Measurements from ENCODE around the gene GMEB2. TPM values are rescaled to one million over a fixed set of nuclear protein-coding genes. Genes with fewer than 3 reads are reported as not detected.
"Not testable (repeated sequence)": the region's sequence is repeated elsewhere in the genome, so short reads cannot be mapped to it uniquely, and the experiment has no call there.

Gene GMEB2
- total RNA-seq, 1 donor: 10.8 TPM

- no peak for DNase-seq (ENCODE audit: low read depth)
- TF ChIP-seq, protein P1, sequence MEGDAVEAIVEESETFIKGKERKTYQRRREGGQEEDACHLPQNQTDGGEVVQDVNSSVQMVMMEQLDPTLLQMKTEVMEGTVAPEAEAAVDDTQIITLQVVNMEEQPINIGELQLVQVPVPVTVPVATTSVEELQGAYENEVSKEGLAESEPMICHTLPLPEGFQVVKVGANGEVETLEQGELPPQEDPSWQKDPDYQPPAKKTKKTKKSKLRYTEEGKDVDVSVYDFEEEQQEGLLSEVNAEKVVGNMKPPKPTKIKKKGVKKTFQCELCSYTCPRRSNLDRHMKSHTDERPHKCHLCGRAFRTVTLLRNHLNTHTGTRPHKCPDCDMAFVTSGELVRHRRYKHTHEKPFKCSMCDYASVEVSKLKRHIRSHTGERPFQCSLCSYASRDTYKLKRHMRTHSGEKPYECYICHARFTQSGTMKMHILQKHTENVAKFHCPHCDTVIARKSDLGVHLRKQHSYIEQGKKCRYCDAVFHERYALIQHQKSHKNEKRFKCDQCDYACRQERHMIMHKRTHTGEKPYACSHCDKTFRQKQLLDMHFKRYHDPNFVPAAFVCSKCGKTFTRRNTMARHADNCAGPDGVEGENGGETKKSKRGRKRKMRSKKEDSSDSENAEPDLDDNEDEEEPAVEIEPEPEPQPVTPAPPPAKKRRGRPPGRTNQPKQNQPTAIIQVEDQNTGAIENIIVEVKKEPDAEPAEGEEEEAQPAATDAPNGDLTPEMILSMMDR (IDR thresholded peaks at IDR 0.05; ENCODE audit: insufficient read depth, low read depth, low read length): no peak
- peak overlapping the region; percentile 66 for H3K4me3 ChIP-seq (ENCODE audit: low read depth, low read length)
Observed at GRCh38 chr20:63651942-63652191, 25.0 kb upstream of the GMEB2 start.

- not testable (repeated sequence) for DNase-seq (ENCODE audit: low read depth); H3K4me3 ChIP-seq (ENCODE audit: low read depth, low read length)
Observed at GRCh38 chr20:63650486-63650885, 23.6 kb upstream of the GMEB2 start.

DNA sequence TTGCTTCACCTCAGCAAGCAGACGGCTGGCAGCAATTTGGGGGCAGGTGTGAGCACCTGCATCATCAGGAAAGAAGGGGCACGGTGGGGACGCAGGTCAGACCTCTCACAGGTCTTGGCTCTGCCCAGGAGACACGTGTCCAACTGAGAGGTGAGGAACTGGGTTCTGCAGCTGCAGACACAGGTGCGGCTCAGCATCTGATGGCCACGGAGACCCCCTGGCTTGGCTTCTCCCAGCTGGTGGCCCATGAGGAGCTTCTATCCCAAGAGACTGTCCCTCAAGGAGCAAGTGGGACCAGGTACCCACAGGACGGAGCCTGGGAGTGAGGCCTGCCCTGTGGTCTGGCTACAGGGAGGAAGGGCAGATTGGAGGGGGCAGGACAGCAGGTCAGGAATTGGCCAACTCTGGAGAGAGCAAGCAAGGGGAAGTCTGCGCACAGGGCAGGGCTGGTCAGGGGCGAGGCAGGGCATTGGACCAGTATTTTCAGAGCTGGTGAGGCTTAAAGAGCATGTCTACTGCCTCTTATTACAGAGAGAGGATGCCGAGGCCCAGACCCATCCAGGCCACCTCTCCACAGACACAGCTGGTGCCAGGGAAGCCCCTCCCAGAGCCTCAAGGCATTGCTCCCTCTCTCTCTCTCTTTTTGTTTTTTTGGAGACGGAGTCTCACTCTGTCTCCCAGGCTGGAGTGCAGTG is 22.1 kb upstream of the GMEB2 start:
- no peak overlapping the region for H3K4me3 ChIP-seq (ENCODE audit: low read depth, low read length)
- DNase-seq (ENCODE audit: low read depth): no peak
- TF ChIP-seq, protein P1 (IDR thresholded peaks at IDR 0.05; ENCODE audit: insufficient read depth, low read depth, low read length): no peak

GRCh38 chr20:63648190-63648589 is 21.3 kb upstream of the GMEB2 start:
- DNase-seq (ENCODE audit: low read depth): no peak
- TF ChIP-seq, protein P1 (IDR thresholded peaks at IDR 0.05; ENCODE audit: insufficient read depth, low read depth, low read length): no peak
- H3K4me3 ChIP-seq (ENCODE audit: low read depth, low read length): no peak overlapping the region

DNA sequence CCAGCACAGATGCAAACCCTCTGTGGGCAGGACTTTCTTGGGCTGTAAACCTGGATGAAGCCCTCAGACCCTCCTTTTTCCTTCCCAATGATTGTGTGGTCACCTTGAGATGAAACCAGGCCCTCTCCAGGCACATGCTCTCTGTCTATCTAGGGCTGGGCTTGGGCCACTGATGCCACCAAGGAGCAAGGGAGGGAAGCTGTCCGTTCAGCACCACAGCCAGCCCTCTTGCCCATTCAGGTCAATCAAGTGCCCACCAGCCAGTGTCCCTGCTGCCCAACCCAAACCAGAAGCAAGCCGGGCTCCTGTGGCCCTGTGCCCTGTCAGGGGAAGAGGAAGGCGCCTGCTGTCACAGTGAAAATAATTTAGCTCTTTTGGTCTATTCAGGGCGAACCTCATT is 18.3 kb upstream of the GMEB2 start:
- H3K4me3 ChIP-seq (ENCODE audit: low read depth, low read length): no peak overlapping the region
- no peak for DNase-seq (ENCODE audit: low read depth)
- TF ChIP-seq, protein P1 (IDR thresholded peaks at IDR 0.05; ENCODE audit: insufficient read depth, low read depth, low read length): no peak

GRCh38 chr20:63643946-63644345 is 17.0 kb upstream of the GMEB2 start:
- DNase-seq (ENCODE audit: low read depth): no peak
- H3K4me3 ChIP-seq (ENCODE audit: low read depth, low read length): no peak overlapping the region
- TF ChIP-seq, protein P1 (IDR thresholded peaks at IDR 0.05; ENCODE audit: insufficient read depth, low read depth, low read length): no peak

- DNase-seq (ENCODE audit: low read depth): no peak
- TF ChIP-seq, protein P1 (IDR thresholded peaks at IDR 0.05; ENCODE audit: insufficient read depth, low read depth, low read length): no peak
- H3K4me3 ChIP-seq (ENCODE audit: low read depth, low read length): no peak overlapping the region
Observed at GRCh38 chr20:63643499-63643898, 16.6 kb upstream of the GMEB2 start.
